IMR-90 (cell line): Measurements from ENCODE around the gene CYP46A1. TPM values are rescaled to one million over a fixed set of nuclear protein-coding genes. Genes with fewer than 3 reads are reported as not detected.

Source experiments
- ATAC-seq: fragments of 200-7000 bp; cut with Tn5 transposase; 2 replicates; pipeline ENCODE4 v1.9.1; 2020; ENCODE audit warnings: low read depth, mild to moderate bottlenecking, moderate library complexity
- BruUV-seq: library from RNA; stranded (reverse); fragments of 400-500 nt; replicated peaks from 2 replicates; lab custom pipeline; 2021; lab: Mats Ljungman, UMichigan
- CTCF ChIA-PET: fragments of 300-600 bp; formaldehyde crosslinking; extraction: SDS; loops from one replicate; lab custom pipeline; 2021; ENCODE audit warnings: antibody characterized with exemption; lab: Yijun Ruan, JAX
- POLR2A ChIA-PET: fragments of 300-600 bp; sonication (Branson Sonifier 250); formaldehyde crosslinking; loops from one replicate; lab custom pipeline; 2022; ENCODE audit warnings: antibody characterized with exemption; ENCODE audit not compliant: unreplicated experiment; lab: Charles Lee
- DNase-seq: peaks from one replicate; pipeline ENCODE4 v3.0.0; 2013
- H2AFZ ChIP-seq: replicated peaks from 2 replicates; pipeline ENCODE3; 2013; ENCODE audit warnings: low read length, mild to moderate bottlenecking; ENCODE audit not compliant: poor library complexity
- H2AK5ac ChIP-seq: 2 replicates; pipeline ENCODE4 v1.6.1; 2013; ENCODE audit warnings: low read depth, low read length, inconsistent platforms
- H2AK9ac ChIP-seq: replicated peaks from 2 replicates; pipeline ENCODE3; 2013; ENCODE audit warnings: mild to moderate bottlenecking, low read depth, low read length, moderate library complexity; ENCODE audit not compliant: poor library complexity
- H2BK120ac ChIP-seq: 2 replicates; pipeline ENCODE4 v1.6.1; 2013; ENCODE audit warnings: low read depth, low read length, inconsistent platforms
- H2BK15ac ChIP-seq: 3 replicates; pipeline ENCODE4 v1.6.1; 2013; ENCODE audit warnings: low read depth, low read length, inconsistent platforms
- H2BK20ac ChIP-seq: 2 replicates; pipeline ENCODE4 v1.6.1; 2013; ENCODE audit warnings: low read depth, mild to moderate bottlenecking, inconsistent platforms, low read length, moderate library complexity
- H2BK5ac ChIP-seq: 2 replicates; pipeline ENCODE4 v1.6.1; 2013; ENCODE audit warnings: mild to moderate bottlenecking, low read depth, low read length, inconsistent platforms; ENCODE audit not compliant: poor library complexity, severe bottlenecking
- H3K14ac ChIP-seq: replicated peaks from 2 replicates; pipeline ENCODE4 v1.6.1; 2013; ENCODE audit warnings: low read depth, low read length, inconsistent platforms
- H3K18ac ChIP-seq: 2 replicates; pipeline ENCODE4 v1.6.1; 2013; ENCODE audit warnings: low read depth, low read length, control low read depth
- H3K23ac ChIP-seq: 2 replicates; pipeline ENCODE4 v1.6.1; 2013; ENCODE audit warnings: low read depth, low read length, inconsistent platforms
- H3K27ac ChIP-seq: 2 replicates; pipeline ENCODE4 v1.5.1; 2013; ENCODE audit warnings: mild to moderate bottlenecking, control low read depth, low read length; ENCODE audit not compliant: insufficient read depth
- H3K27me3 ChIP-seq: 2 replicates; pipeline ENCODE4 v1.6.1; 2013; ENCODE audit warnings: low read length; ENCODE audit not compliant: control insufficient read depth, insufficient read depth
- H3K36me3 ChIP-seq: 2 replicates; pipeline ENCODE4 v1.6.1; 2013; ENCODE audit warnings: low read length, mixed read lengths; ENCODE audit not compliant: control insufficient read depth, insufficient read depth
- H3K4ac ChIP-seq: 2 replicates; pipeline ENCODE4 v1.6.1; 2013; ENCODE audit warnings: low read depth, low read length, inconsistent platforms
- H3K4me1 ChIP-seq: 2 replicates; pipeline ENCODE4 v1.6.1; 2013; ENCODE audit warnings: low read length, mixed read lengths; ENCODE audit not compliant: control insufficient read depth, insufficient read depth
- H3K4me2 ChIP-seq: 2 replicates; pipeline ENCODE4 v1.6.1; 2013; ENCODE audit warnings: low read depth, mild to moderate bottlenecking, control low read depth, low read length, moderate library complexity
- H3K4me3 ChIP-seq: 2 replicates; pipeline ENCODE4 v1.5.1; 2013; ENCODE audit warnings: low read depth, mild to moderate bottlenecking, control low read depth, low read length, moderate library complexity; ENCODE audit not compliant: insufficient read depth
- H3K56ac ChIP-seq: 2 replicates; pipeline ENCODE4 v1.6.1; 2013; ENCODE audit warnings: low read length, inconsistent platforms; ENCODE audit not compliant: insufficient read depth; ENCODE audit errors: extremely low read depth
- H3K79me1 ChIP-seq, 2 experiments: 2 replicates each; pipeline ENCODE4 v1.6.1; 2013; ENCODE audit warnings: low read length in 2 of 2, inconsistent platforms in 1 of 2, low read depth in 1 of 2
- H3K9ac ChIP-seq: 2 replicates; pipeline ENCODE4 v1.6.1; 2013; ENCODE audit warnings: low read depth, low read length, control low read depth
- H3K9me1 ChIP-seq: 2 replicates; pipeline ENCODE4 v1.6.1; 2013; ENCODE audit warnings: low read length, inconsistent platforms; ENCODE audit not compliant: insufficient read depth
- H3K9me3 ChIP-seq: 2 replicates; pipeline ENCODE4 v1.6.1; 2013; ENCODE audit warnings: low read length; ENCODE audit not compliant: control insufficient read depth, insufficient read depth
- H4K20me1 ChIP-seq: 2 replicates; pipeline ENCODE4 v1.6.1; 2013; ENCODE audit warnings: low read length, inconsistent platforms; ENCODE audit not compliant: insufficient read depth
- H4K5ac ChIP-seq: 2 replicates; pipeline ENCODE4 v1.6.1; 2013; ENCODE audit warnings: mild to moderate bottlenecking, low read depth, low read length, control low read depth
- H4K8ac ChIP-seq, 2 experiments: 2 replicates each; pipeline ENCODE4 v1.6.1; 2013; ENCODE audit warnings: low read depth in 2 of 2, low read length in 2 of 2, control low read depth in 1 of 2, inconsistent platforms in 1 of 2
- H4K91ac ChIP-seq: 2 replicates; pipeline ENCODE4 v1.6.1; 2013; ENCODE audit warnings: low read depth, low read length, inconsistent platforms; ENCODE audit not compliant: insufficient read depth
- BHLHE40 ChIP-seq: fragments of 150-350 bp; IDR thresholded peaks from 2 replicates; pipeline ENCODE4 v1.6.1; 2016; ENCODE audit warnings: mild to moderate bottlenecking, low read depth, low read length
- CTCF ChIP-seq: conservative IDR thresholded peaks from 2 replicates; pipeline ENCODE4 v1.5.1; 2012; ENCODE audit warnings: mild to moderate bottlenecking, low read depth, low read length, improper control_type of control experiment
- MAFK ChIP-seq: IDR thresholded peaks from 2 replicates; pipeline ENCODE4 v1.6.1; 2012; ENCODE audit warnings: low read depth, low read length, improper control_type of control experiment
- NFE2L2 ChIP-seq: fragments of 150-350 bp; IDR thresholded peaks from 2 replicates; pipeline ENCODE4 v1.6.1; 2016; ENCODE audit warnings: low read depth, mild to moderate bottlenecking, low read length
- RAD21 ChIP-seq: IDR thresholded peaks from 2 replicates; pipeline ENCODE4 v1.6.1; 2012; ENCODE audit warnings: low read length, improper control_type of control experiment
- RCOR1 ChIP-seq: IDR thresholded peaks from 2 replicates; pipeline ENCODE4 v1.6.1; 2012; ENCODE audit warnings: mild to moderate bottlenecking, low read length, improper control_type of control experiment; ENCODE audit not compliant: insufficient replicate concordance
- RFX5 ChIP-seq: IDR thresholded peaks from 2 replicates; pipeline ENCODE4 v1.8.0; 2012; ENCODE audit warnings: low read depth, mild to moderate bottlenecking, low read length, moderate library complexity
- WGBS, 2 experiments: methylation state at CpG; one replicate each; pipeline versions ENCODE4 v1.1.5 to v1.1.7; 2013; ENCODE audit warnings: missing lambda C conversion rate in 2 of 2; ENCODE audit not compliant: insufficient read length in 1 of 2; ENCODE audit errors: extremely low coverage in 2 of 2; 5-methylcytosine and 5-hydroxymethylcytosine counted together
- dilution Hi-C: fragments of 300-500 bp; cut with HindIII; formaldehyde crosslinking; loops from one replicate; pipeline ENCODE4 v1.14.3; 2018; ENCODE audit warnings: low sequenced_read_pairs; ENCODE audit not compliant: unreplicated experiment
- in situ Hi-C: fragments of 300-500 bp; cut with MboI; formaldehyde crosslinking; loops from 3 replicates; pipeline ENCODE4 v1.14.3; 2019; ENCODE audit warnings: low sequenced_read_pairs, inconsistent platforms, mixed read lengths
- intact Hi-C: fragments of 100-400 bp; cut with micrococcal nuclease; formaldehyde crosslinking; loops from 2 replicates; pipeline ENCODE4 v1.10.0; 2022
- polyA plus RNA-seq, 3 experiments: library from polyadenylated mRNA; depleted of rRNA; stranded (reverse); fragments of >200 nt; gene quantifications; 2 replicates each; pipeline ENCODE4 v1.2.3, GENCODE V29; 2012; ENCODE audit warnings: low replicate concordance in 1 of 3
- total RNA-seq: library from RNA; depleted of rRNA; stranded (reverse); fragments of >200 nt; gene quantifications from 2 replicates; pipeline ENCODE4 v1.2.3, GENCODE V29; 2012

Gene CYP46A1
- total and polyA plus RNA-seq, 2 of the 4 experiments (the other 2 are of a cell fraction) = 0.18 to 0.31 TPM

- Histone ChIP-seq H2BK120ac (no peak overlapping the region), H4K5ac (no peak overlapping the region), H4K8ac (no peak overlapping the region), H3K4ac (no peak overlapping the region), H4K20me1 (no peaks in the 10 kb centered on the region; the same call in 1 of the 2 replicates), H3K9ac (no peak overlapping the region), H3K4me3 (no peak overlapping the region), H3K79me1 (no peaks in the 10 kb centered on the region; a peak in 1 of 4 replicates), H3K23ac (no peak overlapping the region), H3K36me3 (no peaks in the 10 kb centered on the region), H3K27ac (no peak overlapping the region), H3K4me2 (no peak overlapping the region), H2AK5ac (no peak overlapping the region), H2BK5ac (no peak overlapping the region), H2AFZ (no peak overlapping the region), H3K14ac (no peak overlapping the region), H2BK20ac (no peak overlapping the region), H3K18ac (no peak overlapping the region), H3K27me3 (peaks cover 41% of the 10 kb centered on the region), H2AK9ac (no peak overlapping the region), H4K91ac (no peak overlapping the region), H2BK15ac (no peak overlapping the region), H3K56ac (no peak overlapping the region), H3K4me1 (peaks cover 8% of the 10 kb centered on the region), H3K9me3 (no peaks in the 10 kb centered on the region), H3K9me1 (no peaks in the 10 kb centered on the region)
- TF ChIP-seq RAD21 = no peak
- no peak for TF ChIP-seq CTCF
- TF ChIP-seq RFX5 = no peak
- TF ChIP-seq RCOR1 = no peak
- no peak for TF ChIP-seq MAFK
- TF ChIP-seq BHLHE40 = no peak
- TF ChIP-seq NFE2L2 = no peak
- intact Hi-C loops = loop anchor here (2.0 kb wide), 1 partner anchor 60 kb away; no protein-coding TSS in a partner anchor
- ChIA-PET CTCF (no interaction called here), POLR2A (no interaction called here)
- in situ Hi-C loops = no loop called here
- dilution Hi-C loops = no loop called here
- no CpG with 5 or more reads among the region's 11 CpGs for WGBS, 2 experiments
- DNase-seq (no peak), ATAC-seq (no peak)
- BruUV-seq = no TSS peak
Measured at GRCh38 chr14:99685151-99685591, 1.1 kb downstream of the CYP46A1 start.
